Measurements from ENCODE around the gene NME4. TPM values are rescaled to one million over a fixed set of nuclear protein-coding genes. Genes with fewer than 3 reads are reported as not detected.
A peak's percentile ranks its signal among the peaks of the same experiment; 100 is the strongest.
"Not testable (repeated sequence)": the region's sequence is repeated elsewhere in the genome, so short reads cannot be mapped to it uniquely, and the experiment has no call there.

Gene NME4
- total RNA-seq, result 10 to 100 TPM; 11.0 to 32.5 (median 20.8) TPM
- polyA plus RNA-seq, result 10 to 100 TPM; 48.4 to 68.6 TPM

DNA sequence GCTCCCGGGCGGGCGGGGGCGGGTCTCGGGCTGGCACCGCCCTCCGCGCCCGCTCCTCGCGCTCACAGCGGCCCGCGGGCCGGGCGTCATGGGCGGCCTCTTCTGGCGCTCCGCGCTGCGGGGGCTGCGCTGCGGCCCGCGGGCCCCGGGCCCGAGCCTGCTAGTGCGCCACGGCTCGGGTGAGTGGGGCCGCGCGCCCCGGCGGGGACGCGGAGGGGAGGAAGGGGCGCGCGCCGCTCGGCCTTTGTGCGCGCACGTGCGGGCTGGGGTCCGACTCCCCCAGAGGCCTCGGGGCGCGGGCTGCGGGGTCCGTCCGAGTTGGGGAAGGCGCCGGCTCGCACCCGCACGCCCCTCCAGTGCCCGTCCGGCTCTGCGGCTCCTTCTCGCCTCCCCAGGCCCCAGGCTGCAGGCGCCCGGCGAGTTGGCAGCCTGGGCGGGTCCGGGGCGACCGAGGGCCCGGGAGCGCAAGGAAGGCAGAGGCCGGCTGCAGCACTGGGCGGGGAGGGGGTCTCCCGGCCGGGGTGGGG, at the start of gene NME4:
NME4 (plus strand) TSS at position 65 of the 527 bp plus-strand sequence; CDS start at position 89, 24 bp downstream.
- no peaks in the 10 kb centered on the region for H3K27me3 ChIP-seq
- DNase-seq (peak in 3 of 6 donors; percentile 17 to 85 (median 57)), FAIRE-seq (no peak), ATAC-seq (no peak)
- 0 to 5% methylated on average over 18 to 75 of the region's 75 CpGs for WGBS, 2 donors
- no peaks in the 10 kb centered on the region for H3K9me3 ChIP-seq
- intact Hi-C loops (cut with DNase I), result no loop called here
- H3K4me1 ChIP-seq, result peaks cover 0 to 7% (median 2%) of the 10 kb centered on the region in 3 donors
- TF ChIP-seq, protein P1, sequence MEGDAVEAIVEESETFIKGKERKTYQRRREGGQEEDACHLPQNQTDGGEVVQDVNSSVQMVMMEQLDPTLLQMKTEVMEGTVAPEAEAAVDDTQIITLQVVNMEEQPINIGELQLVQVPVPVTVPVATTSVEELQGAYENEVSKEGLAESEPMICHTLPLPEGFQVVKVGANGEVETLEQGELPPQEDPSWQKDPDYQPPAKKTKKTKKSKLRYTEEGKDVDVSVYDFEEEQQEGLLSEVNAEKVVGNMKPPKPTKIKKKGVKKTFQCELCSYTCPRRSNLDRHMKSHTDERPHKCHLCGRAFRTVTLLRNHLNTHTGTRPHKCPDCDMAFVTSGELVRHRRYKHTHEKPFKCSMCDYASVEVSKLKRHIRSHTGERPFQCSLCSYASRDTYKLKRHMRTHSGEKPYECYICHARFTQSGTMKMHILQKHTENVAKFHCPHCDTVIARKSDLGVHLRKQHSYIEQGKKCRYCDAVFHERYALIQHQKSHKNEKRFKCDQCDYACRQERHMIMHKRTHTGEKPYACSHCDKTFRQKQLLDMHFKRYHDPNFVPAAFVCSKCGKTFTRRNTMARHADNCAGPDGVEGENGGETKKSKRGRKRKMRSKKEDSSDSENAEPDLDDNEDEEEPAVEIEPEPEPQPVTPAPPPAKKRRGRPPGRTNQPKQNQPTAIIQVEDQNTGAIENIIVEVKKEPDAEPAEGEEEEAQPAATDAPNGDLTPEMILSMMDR (IDR thresholded peaks at IDR 0.05), result no peak
- H3K4me3 ChIP-seq, result peak within 1 kb of the TSS; percentile 37 to 54 (median 46)
- no peaks in the 10 kb centered on the region for H3K36me3 ChIP-seq
- peak within 1 kb of the TSS; percentile 28 to 63 (median 54) for H3K27ac ChIP-seq

DNA sequence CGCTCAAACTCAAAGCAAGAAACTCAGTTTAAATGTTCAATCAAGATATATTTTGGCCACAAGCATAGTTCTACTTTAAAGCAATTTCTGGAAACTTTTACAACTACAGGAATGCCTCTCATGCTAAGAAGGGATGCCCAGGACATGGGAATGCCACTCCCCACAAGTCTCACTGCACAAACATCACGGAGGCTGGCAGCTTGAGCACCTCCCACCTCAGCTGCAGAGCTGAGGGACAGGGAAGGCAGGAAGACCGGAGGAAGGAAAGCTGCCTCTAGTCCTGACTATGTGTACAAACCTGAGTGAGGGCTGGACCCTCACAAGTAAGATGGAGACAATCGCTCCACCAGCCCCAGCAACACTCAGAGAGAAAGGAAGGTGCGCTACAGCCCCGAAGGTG, 49.8 kb upstream of the NME4 start:
- Histone ChIP-seq H3K27ac (no peak overlapping the region), H3K4me1 (peaks cover 0 to 6% (median 4%) of the 10 kb centered on the region in 3 donors), H3K9me3 (no peaks in the 10 kb centered on the region), H3K36me3 (no peaks in the 10 kb centered on the region), H3K4me3 (no peak overlapping the region), H3K27me3 (no peaks in the 10 kb centered on the region)
- TF ChIP-seq, protein P1 (IDR thresholded peaks at IDR 0.05), result no peak
- intact Hi-C loops (cut with DNase I), result loop anchor here in 2 of 3 donors (5.0 to 10.0 kb wide), 2 partner anchors 100 to 102 kb away; no protein-coding TSS in a partner anchor
- FAIRE-seq, result no peak
- DNase-seq, result no peak
- 92 to 96% methylated on average over 6 of the region's 6 CpGs for WGBS, 2 donors
- no peak for ATAC-seq

DNA sequence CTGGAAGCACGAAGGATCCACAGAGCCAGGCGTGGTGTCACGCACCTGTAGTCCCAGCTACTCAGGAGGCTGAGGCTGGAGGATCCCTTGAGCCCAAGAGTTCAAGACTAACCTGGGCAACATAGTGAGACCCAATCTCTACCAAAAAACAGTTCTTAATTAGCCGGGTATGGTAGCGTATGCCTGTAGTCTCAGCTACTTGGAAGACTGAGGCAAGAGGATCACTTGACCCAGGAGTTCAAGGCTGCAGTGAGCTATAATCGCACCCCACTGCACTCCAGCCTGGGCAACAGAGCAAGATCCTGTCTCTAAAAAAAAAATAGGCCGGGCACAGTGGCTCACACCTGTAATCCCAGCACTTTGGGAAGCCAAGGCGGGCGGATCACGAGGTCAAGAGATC, 48.5 kb upstream of the NME4 start:
- FAIRE-seq, result not testable (repeated sequence)
- intact Hi-C loops (cut with DNase I), result loop anchor here in 2 of 3 donors (5.0 to 10.0 kb wide), 2 partner anchors 101 to 104 kb away; no protein-coding TSS in a partner anchor

DNA sequence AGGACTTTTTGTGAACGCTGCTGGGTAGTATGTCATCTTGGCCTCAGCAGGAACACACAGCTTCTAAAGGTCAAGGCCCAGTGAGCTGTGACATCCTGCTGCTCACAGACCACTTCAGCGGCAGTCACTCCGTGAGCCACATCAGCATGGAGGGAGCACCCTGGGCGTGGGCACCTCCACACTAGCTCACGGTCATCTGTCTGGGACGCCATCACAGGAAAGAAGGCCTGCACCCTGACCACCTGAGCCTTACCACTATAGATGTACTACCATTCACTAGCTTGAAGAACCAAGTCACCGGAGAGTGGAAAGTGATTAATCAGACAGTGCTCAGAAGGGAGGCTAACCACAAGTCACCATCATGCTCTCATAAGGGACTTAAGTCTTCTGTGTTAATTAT, 47.8 kb upstream of the NME4 start:
- Histone ChIP-seq H3K27ac (no peak overlapping the region), H3K4me1 (peaks cover 0 to 6% (median 4%) of the 10 kb centered on the region in 3 donors), H3K27me3 (no peaks in the 10 kb centered on the region), H3K4me3 (no peak overlapping the region), H3K36me3 (no peaks in the 10 kb centered on the region), H3K9me3 (no peaks in the 10 kb centered on the region)
- ATAC-seq, result no peak
- WGBS, 2 donors, result 87 to 91% methylated on average over 7 of the region's 7 CpGs
- no peak for FAIRE-seq
- TF ChIP-seq, protein P1 (IDR thresholded peaks at IDR 0.05), result no peak
- DNase-seq, result no peak
- intact Hi-C loops (cut with DNase I), result loop anchor here in 2 of 3 donors (5.0 to 10.0 kb wide), 2 partner anchors 102 to 104 kb away; no protein-coding TSS in a partner anchor

More for the DNA sequence above, 48.5 kb upstream of the NME4 start:
- not testable (repeated sequence) for H3K27ac ChIP-seq, DNase-seq, H3K36me3 ChIP-seq, H3K4me1 ChIP-seq, ATAC-seq, H3K4me3 ChIP-seq, H3K9me3 ChIP-seq, H3K27me3 ChIP-seq
- 93 to 94% methylated on average over 10 of the region's 10 CpGs for WGBS, 2 donors

DNA sequence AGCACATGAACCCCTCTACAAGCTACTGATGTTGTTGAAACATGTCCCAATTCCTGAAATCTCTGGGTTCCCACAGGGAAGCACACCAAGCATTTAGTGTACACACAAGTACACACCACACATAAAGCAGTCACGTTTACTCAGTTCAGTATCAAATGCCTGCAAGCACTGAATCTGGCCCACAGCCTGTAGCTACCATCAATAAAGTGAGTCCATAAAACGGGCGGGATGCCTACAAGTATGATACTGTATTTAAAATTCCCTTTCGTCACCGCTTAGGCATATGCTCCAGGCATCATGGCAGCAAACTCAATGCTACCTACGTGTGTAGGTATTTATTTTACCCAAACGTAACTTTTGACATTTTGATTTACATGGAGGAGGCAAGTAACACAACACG, 46.8 kb upstream of the NME4 start:
- no peaks in the 10 kb centered on the region for H3K36me3 ChIP-seq
- H3K4me3 ChIP-seq, result no peak overlapping the region
- DNase-seq (no peak), FAIRE-seq (no peak), ATAC-seq (no peak)
- TF ChIP-seq, protein P1 (IDR thresholded peaks at IDR 0.05), result no peak
- no peak overlapping the region for H3K27ac ChIP-seq
- 78 to 83% methylated on average over 8 of the region's 8 CpGs for WGBS, 2 donors
- H3K27me3 ChIP-seq, result no peaks in the 10 kb centered on the region
- H3K4me1 ChIP-seq, result peaks cover 0 to 6% (median 4%) of the 10 kb centered on the region in 3 donors
- no peaks in the 10 kb centered on the region for H3K9me3 ChIP-seq
- intact Hi-C loops (cut with DNase I), result no loop called here
